ENCODE measurements around the gene PHAF1. TPM values are rescaled to one million over a fixed set of nuclear protein-coding genes. Genes with fewer than 3 reads are reported as not detected.
A peak's percentile ranks its signal among the peaks of the same experiment; 100 is the strongest.

The PHAF1 gene
- total and polyA plus RNA-seq, 9 of the 15 experiments (the other 6 are each of a cell fraction or from before 2014, with no cell fraction given) = 5.1 to 25.4 (median 13.8) TPM

GRCh38 chr16:67183627-67184452 is 74.1 kb downstream of the PHAF1 start, which contains the start of gene MATCAP1 (continued):
- TF ChIP-seq RNF219 (CRISPR knock-in tag; IDR thresholded peaks at IDR 0.05) = no peak
- TF ChIP-seq ZNF324 (CRISPR knock-in tag; IDR thresholded peaks at IDR 0.05) = no peak
- TF ChIP-seq HCFC1 (IDR thresholded peaks at IDR 0.05; ENCODE audit: low read depth, low read length) = 0 out of 2 replicates have a peak, but pooled peaks have one; percentile 23
- no peak for TF ChIP-seq NR2C1 (IDR thresholded peaks at IDR 0.05)
- no peak for TF ChIP-seq NR2C1 (tag; IDR thresholded peaks at IDR 0.05)
- TF ChIP-seq CSDE1 (IDR thresholded peaks at IDR 0.05) = no peak
- no peak for TF ChIP-seq CREBBP (IDR thresholded peaks at IDR 0.05; ENCODE audit: low read depth, low read length)
- TF ChIP-seq MTA3 (IDR thresholded peaks at IDR 0.05; ENCODE audit: borderline replicate concordance) = peak; percentile 95
- no peak; the same call in 1 of the 2 replicates for TF ChIP-seq ARID1B (IDR thresholded peaks at IDR 0.05)
- no peak for TF ChIP-seq FOSL1 (tag; conservative IDR thresholded peaks at IDR 0.05)
- no peak for TF ChIP-seq ZNF75A (CRISPR knock-in tag; IDR thresholded peaks at IDR 0.05)
- TF ChIP-seq CHAMP1 (IDR thresholded peaks at IDR 0.05) = no peak
- TF ChIP-seq ARHGAP35 (IDR thresholded peaks at IDR 0.05; ENCODE audit: partially characterized antibody) = no peak
- no peak for TF ChIP-seq JUNB (CRISPR knock-in tag; conservative IDR thresholded peaks at IDR 0.05)
- TF ChIP-seq GTF3C2 (IDR thresholded peaks at IDR 0.05; ENCODE audit: borderline replicate concordance, extremely low read depth, insufficient read length) = no peak
- no peak for TF ChIP-seq KAT7 (CRISPR knock-in tag; IDR thresholded peaks at IDR 0.05; ENCODE audit: borderline replicate concordance)
- no peak for TF ChIP-seq ZBTB5 (IDR thresholded peaks at IDR 0.05)
- no peak for TF ChIP-seq RBM15 (IDR thresholded peaks at IDR 0.05; ENCODE audit: insufficient read depth, low read length)

Measured in K562 (cell line).